OCI-LY7 (cell line): Measurements from ENCODE around the gene ANKRD11. TPM values are rescaled to one million over a fixed set of nuclear protein-coding genes. Genes with fewer than 3 reads are reported as not detected.

Experiments
- BruUV-seq: library from RNA; stranded (reverse); fragments of 400-500 nt; replicated peaks from 2 replicates; lab custom pipeline; 2021; lab: Mats Ljungman, UMichigan
- CTCF ChIA-PET: fragments of 300-600 bp; sonication (Branson Sonifier 250); formaldehyde crosslinking; loops from one replicate; lab custom pipeline; 2022; ENCODE audit warnings: antibody characterized with exemption; ENCODE audit not compliant: unreplicated experiment; lab: Charles Lee
- POLR2A ChIA-PET: fragments of 300-600 bp; sonication (Branson Sonifier 250); formaldehyde crosslinking; loops from one replicate; lab custom pipeline; 2022; ENCODE audit warnings: antibody characterized with exemption; lab: Charles Lee
- DNase-seq: peaks from one replicate; pipeline ENCODE4 v3.0.0-alpha.2; 2015; ENCODE audit warnings: low spot score
- H2AFZ ChIP-seq: fragments of 200-600 bp; sonication (generic), shearing (Covaris generic); 2 replicates; pipeline ENCODE4 v1.6.1; 2014; ENCODE audit warnings: mild to moderate bottlenecking, antibody characterized with exemption, low read length, moderate library complexity
- H3K27ac ChIP-seq: fragments of 200-600 bp; sonication (generic); 2 replicates; pipeline ENCODE4 v1.5.1; 2014; ENCODE audit warnings: mixed run types, low read depth, mild to moderate bottlenecking, moderate library complexity, low read length, inconsistent platforms; ENCODE audit not compliant: poor library complexity, severe bottlenecking
- H3K36me3 ChIP-seq: fragments of 200-600 bp; sonication (generic); 2 replicates; pipeline ENCODE4 v1.6.1; 2014; ENCODE audit warnings: mild to moderate bottlenecking, antibody characterized with exemption, low read length, moderate library complexity, mixed read lengths; ENCODE audit not compliant: insufficient read depth
- H3K4me1 ChIP-seq: fragments of 200-600 bp; sonication (generic); 2 replicates; pipeline ENCODE4 v1.5.1; 2014; ENCODE audit warnings: mild to moderate bottlenecking, low read length; ENCODE audit not compliant: insufficient read depth, poor library complexity, severe bottlenecking
- H3K4me2 ChIP-seq: fragments of 200-600 bp; sonication (generic); 2 replicates; pipeline ENCODE4 v1.6.1; 2014; ENCODE audit warnings: mild to moderate bottlenecking, low read length
- H3K4me3 ChIP-seq: fragments of 200-600 bp; sonication (generic); 2 replicates; pipeline ENCODE4 v1.5.1; 2014; ENCODE audit warnings: mild to moderate bottlenecking, low read depth, low read length; ENCODE audit not compliant: poor library complexity, severe bottlenecking
- H3K79me2 ChIP-seq: fragments of 200-600 bp; sonication (generic); 2 replicates; pipeline ENCODE4 v1.6.1; 2016; ENCODE audit warnings: low read depth, mild to moderate bottlenecking, low read length, moderate library complexity, mixed read lengths; ENCODE audit not compliant: insufficient read depth
- H3K9me2 ChIP-seq: fragments of 200-600 bp; sonication (generic); 2 replicates; pipeline ENCODE4 v1.6.1; 2016; ENCODE audit warnings: mild to moderate bottlenecking, low read length, mixed read lengths; ENCODE audit not compliant: insufficient read depth
- H3K9me3 ChIP-seq: fragments of 200-600 bp; sonication (generic); 2 replicates; pipeline ENCODE4 v1.6.1; 2014; ENCODE audit warnings: mild to moderate bottlenecking, mixed run types, low read length, mixed read lengths
- H4K20me1 ChIP-seq: fragments of 200-600 bp; sonication (generic); 2 replicates; pipeline ENCODE4 v1.6.1; 2014; ENCODE audit warnings: mild to moderate bottlenecking, antibody characterized with exemption, low read length, moderate library complexity, mixed read lengths; ENCODE audit not compliant: insufficient read depth
- EZH2phosphoT487 ChIP-seq: fragments of 200-600 bp; sonication (generic); IDR thresholded peaks from 2 replicates; pipeline ENCODE4 v1.6.1; 2018; ENCODE audit warnings: low read depth, borderline replicate concordance, mild to moderate bottlenecking, mixed run types, antibody characterized with exemption, low read length, moderate library complexity, mixed read lengths
- intact Hi-C: fragments of 100-400 bp; cut with micrococcal nuclease; formaldehyde crosslinking; loops from one replicate; pipeline ENCODE4 v1.10.0; 2022; ENCODE audit not compliant: unreplicated experiment
- total RNA-seq, 2 experiments: library from RNA; depleted of rRNA in 1 of 2; stranded (reverse); fragments of >200 nt in 1 of 2; shearing (Covaris generic) in 1 of 2; gene quantifications; 2 replicates each; pipeline ENCODE4 v1.2.3, GENCODE V29; 2014 to 2022
- TF ChIP-seq, protein P1 (sequence below): fragments of 200-600 bp; sonication (generic); conservative IDR thresholded peaks from 2 replicates; pipeline ENCODE4 v1.5.1; 2014; ENCODE audit warnings: mild to moderate bottlenecking, antibody characterized with exemption, low read length, moderate library complexity, mixed read lengths

ANKRD11 gene
- total RNA-seq, 2 experiments from 2014 or later = 89.1 to 251 TPM

DNA sequence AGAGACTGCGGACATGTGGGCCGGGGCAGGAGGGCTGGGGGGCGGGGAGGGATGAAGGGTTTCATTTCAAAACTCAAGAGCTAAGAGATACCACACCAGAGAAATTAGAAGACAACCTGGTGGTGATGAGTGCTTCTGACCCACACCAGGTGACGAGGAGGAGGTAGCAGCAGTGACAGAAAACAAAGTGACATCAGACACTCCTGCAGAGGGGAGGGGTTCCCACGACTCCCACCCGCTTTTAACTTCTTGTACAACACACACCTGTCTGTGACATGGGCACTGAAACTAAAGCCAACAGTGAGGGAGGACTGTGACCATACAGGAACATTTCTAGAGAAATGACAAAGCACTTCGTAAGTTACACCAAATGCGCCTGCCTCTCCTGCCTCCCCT lies 112.9 kb downstream of the ANKRD11 start:
- Histone ChIP-seq H3K27ac (no peak overlapping the region), H3K79me2 (peaks cover 99% of the 10 kb centered on the region), H2AFZ (no peak overlapping the region), H3K9me3 (no peaks in the 10 kb centered on the region), H3K36me3 (peaks cover 29% of the 10 kb centered on the region), H3K4me1 (peaks cover 37% of the 10 kb centered on the region), H3K4me3 (no peak overlapping the region), H4K20me1 (peaks cover 23% of the 10 kb centered on the region), H3K9me2 (no peaks in the 10 kb centered on the region), H3K4me2 (no peak overlapping the region)
- no TSS peak for BruUV-seq
- ChIA-PET POLR2A (no interaction called here), CTCF (no interaction called here)
- intact Hi-C loops = no loop called here
- DNase-seq = no peak
- TF ChIP-seq EZH2phosphoT487 = no peak
- TF ChIP-seq, protein P1, sequence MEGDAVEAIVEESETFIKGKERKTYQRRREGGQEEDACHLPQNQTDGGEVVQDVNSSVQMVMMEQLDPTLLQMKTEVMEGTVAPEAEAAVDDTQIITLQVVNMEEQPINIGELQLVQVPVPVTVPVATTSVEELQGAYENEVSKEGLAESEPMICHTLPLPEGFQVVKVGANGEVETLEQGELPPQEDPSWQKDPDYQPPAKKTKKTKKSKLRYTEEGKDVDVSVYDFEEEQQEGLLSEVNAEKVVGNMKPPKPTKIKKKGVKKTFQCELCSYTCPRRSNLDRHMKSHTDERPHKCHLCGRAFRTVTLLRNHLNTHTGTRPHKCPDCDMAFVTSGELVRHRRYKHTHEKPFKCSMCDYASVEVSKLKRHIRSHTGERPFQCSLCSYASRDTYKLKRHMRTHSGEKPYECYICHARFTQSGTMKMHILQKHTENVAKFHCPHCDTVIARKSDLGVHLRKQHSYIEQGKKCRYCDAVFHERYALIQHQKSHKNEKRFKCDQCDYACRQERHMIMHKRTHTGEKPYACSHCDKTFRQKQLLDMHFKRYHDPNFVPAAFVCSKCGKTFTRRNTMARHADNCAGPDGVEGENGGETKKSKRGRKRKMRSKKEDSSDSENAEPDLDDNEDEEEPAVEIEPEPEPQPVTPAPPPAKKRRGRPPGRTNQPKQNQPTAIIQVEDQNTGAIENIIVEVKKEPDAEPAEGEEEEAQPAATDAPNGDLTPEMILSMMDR = no peak

DNA sequence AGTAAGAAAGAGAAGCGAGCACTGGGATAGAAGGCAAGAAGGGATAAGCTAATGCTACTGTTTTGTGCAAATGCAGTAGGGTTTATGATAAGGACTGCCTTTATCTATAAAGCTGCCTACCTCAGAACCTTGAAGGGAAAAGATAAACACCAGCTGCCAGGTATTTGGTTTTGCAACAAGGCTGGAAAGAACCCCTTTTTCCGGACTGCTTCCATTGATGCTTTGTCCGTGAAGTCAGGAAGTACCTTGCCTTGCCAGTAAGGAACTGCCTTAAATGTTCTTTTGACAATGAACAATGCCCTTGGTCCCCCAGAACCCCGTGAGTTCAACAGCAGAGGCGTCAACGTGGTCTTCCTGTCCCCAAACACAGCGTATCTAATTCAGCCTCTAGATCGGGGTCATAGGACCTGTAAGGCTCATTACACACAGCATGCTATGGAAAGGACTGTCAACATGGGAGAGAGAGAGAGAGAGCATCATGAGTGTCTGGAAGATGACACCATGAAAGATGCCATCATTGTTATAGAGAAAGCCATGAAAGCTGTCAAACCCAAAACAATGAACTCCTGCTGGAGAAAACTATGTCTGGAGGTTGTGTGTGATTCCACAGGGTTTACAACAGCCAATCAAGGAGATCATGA lies 113.4 kb downstream of the ANKRD11 start:
- Histone ChIP-seq H3K4me1 (peaks cover 37% of the 10 kb centered on the region), H3K4me2 (no peak overlapping the region)
- CTCF ChIA-PET = no interaction called here

More for the DNA sequence above, 113.4 kb downstream of the ANKRD11 start:
- H2AFZ ChIP-seq = no peak overlapping the region
- no peak overlapping the region for H3K4me3 ChIP-seq
- H3K79me2 ChIP-seq = peaks cover 99% of the 10 kb centered on the region
- POLR2A ChIA-PET = interaction anchor here (0.6 kb wide), 1 partner anchor 11 kb away, joined by 6 read pairs; no protein-coding TSS in a partner anchor
- intact Hi-C loops = no loop called here
- H3K27ac ChIP-seq = no peak overlapping the region
- H3K9me3 ChIP-seq = no peaks in the 10 kb centered on the region
- TF ChIP-seq, protein P1 = no peak
- TF ChIP-seq EZH2phosphoT487 = no peak
- peaks cover 23% of the 10 kb centered on the region for H4K20me1 ChIP-seq
- DNase-seq = no peak
- peaks cover 29% of the 10 kb centered on the region for H3K36me3 ChIP-seq
- TSS peak; percentile 30 for BruUV-seq
- H3K9me2 ChIP-seq = no peaks in the 10 kb centered on the region
